ENCODE data around the gene TOE1. TPM values are rescaled to one million over a fixed set of nuclear protein-coding genes. Genes with fewer than 3 reads are reported as not detected.

TOE1 gene
- total and polyA plus RNA-seq, 2 donors (not counting 1 experiment from before 2014, with no cell fraction given): 9.0 to 12.1 TPM

DNA sequence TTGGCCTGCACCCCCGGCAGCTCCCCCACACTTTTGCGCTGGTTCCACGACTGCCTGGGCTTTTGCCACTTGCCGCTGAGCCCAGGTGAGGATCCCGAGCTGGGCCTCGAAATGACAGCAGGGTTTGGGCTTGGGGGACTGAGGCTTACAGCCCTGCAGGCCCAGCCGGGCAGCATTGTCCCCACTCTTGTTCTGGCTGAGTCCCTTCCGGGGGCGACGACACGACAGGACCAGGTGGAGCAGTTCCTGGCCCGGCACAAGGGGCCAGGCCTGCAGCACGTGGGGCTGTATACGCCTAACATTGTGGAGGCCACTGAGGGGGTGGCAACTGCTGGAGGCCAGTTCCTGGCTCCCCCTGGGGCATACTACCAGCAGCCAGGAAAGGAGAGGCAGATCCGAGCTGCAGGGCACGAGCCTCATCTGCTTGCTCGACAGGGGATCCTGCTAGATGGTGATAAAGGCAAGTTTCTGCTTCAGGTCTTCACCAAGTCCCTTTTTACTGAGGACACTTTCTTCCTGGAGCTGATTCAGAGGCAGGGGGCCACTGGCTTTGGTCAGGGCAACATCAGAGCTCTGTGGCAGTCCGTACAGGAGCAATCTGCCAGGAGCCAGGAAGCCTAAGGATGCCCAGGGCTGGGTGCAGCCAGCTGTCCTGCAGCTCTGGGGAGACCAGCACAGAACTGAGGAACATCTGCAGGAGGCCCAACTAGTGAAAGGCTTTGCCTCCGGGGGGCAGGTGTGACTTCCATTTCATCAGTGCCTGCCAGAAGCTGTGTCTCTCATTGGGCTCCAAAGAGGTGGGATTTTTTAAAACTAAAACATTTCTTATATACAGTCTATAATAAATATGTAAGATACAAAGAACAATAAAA is 12.1 kb upstream of the TOE1 start:
- no peaks in the 10 kb centered on the region for H3K9me3 ChIP-seq (ENCODE audit: control insufficient read depth, insufficient read depth, low read depth, low read length)
- H4K20me1 ChIP-seq (ENCODE audit: control insufficient read depth, extremely low read depth, insufficient read depth, low read length): no peaks in the 10 kb centered on the region
- no peak for DNase-seq (ENCODE audit: low read depth in 2 of 2)
- H3K9ac ChIP-seq (ENCODE audit: insufficient read depth, low read length): no peak overlapping the region
- H3K4me2 ChIP-seq (ENCODE audit: extremely low read depth, insufficient read depth, low read length): no peak overlapping the region
- H3K4me3 ChIP-seq (replicated peaks in 1 of 4; ENCODE audit: control extremely low read depth in 1 of 4, insufficient read depth in 1 of 4, low read depth in 3 of 4, low read length in 4 of 4): no peak overlapping the region
- H3K79me2 ChIP-seq (ENCODE audit: control insufficient read depth, insufficient read depth, low read length): no peaks in the 10 kb centered on the region
- no peak for TF ChIP-seq EZH2 (IDR thresholded peaks at IDR 0.05; ENCODE audit: low read length, missing control alignments)
- TF ChIP-seq, protein P1, sequence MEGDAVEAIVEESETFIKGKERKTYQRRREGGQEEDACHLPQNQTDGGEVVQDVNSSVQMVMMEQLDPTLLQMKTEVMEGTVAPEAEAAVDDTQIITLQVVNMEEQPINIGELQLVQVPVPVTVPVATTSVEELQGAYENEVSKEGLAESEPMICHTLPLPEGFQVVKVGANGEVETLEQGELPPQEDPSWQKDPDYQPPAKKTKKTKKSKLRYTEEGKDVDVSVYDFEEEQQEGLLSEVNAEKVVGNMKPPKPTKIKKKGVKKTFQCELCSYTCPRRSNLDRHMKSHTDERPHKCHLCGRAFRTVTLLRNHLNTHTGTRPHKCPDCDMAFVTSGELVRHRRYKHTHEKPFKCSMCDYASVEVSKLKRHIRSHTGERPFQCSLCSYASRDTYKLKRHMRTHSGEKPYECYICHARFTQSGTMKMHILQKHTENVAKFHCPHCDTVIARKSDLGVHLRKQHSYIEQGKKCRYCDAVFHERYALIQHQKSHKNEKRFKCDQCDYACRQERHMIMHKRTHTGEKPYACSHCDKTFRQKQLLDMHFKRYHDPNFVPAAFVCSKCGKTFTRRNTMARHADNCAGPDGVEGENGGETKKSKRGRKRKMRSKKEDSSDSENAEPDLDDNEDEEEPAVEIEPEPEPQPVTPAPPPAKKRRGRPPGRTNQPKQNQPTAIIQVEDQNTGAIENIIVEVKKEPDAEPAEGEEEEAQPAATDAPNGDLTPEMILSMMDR (conservative IDR thresholded peaks at IDR 0.05 in 1 of 2, IDR thresholded peaks at IDR 0.05 in 1 of 2; ENCODE audit: low read depth in 1 of 2, low read length in 2 of 2): no peak
- peaks cover 8% of the 10 kb centered on the region for H3K4me1 ChIP-seq (ENCODE audit: control insufficient read depth, extremely low read depth, insufficient read depth, low read length)
- H3K36me3 ChIP-seq (ENCODE audit: control insufficient read depth, insufficient read depth, low read length): peaks cover 2% of the 10 kb centered on the region
- H2AFZ ChIP-seq (ENCODE audit: low read length): no peak overlapping the region
- H3K27me3 ChIP-seq (ENCODE audit: control insufficient read depth, insufficient read depth, low read length): no peaks in the 10 kb centered on the region
- no peak overlapping the region for H3K27ac ChIP-seq (ENCODE audit: insufficient read depth, low read length)

DNA sequence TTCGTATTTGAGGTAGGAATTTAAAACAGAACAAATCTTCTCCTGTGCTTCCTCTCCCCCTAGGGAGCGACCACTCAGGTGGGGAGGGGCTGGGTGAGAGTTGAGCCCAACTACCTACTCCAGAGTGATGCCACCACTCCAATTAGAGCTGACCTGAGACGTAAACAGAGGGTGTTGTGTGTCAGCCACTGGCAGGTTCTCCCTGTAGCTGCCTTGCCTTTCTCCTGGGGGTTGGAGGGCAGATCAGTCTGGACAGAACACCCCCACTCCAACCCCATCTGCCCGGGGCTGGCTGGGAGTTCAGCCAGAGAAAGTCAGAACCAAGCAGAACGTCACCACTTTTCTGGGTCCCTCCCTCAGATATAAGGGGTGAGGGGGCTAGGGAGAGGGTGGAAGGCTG is 11.3 kb upstream of the TOE1 start:
- no peak overlapping the region for H3K4me3 ChIP-seq (replicated peaks in 1 of 4; ENCODE audit: control extremely low read depth in 1 of 4, insufficient read depth in 1 of 4, low read depth in 3 of 4, low read length in 4 of 4)
- no peaks in the 10 kb centered on the region for H4K20me1 ChIP-seq (ENCODE audit: control insufficient read depth, extremely low read depth, insufficient read depth, low read length)
- H3K27me3 ChIP-seq (ENCODE audit: control insufficient read depth, insufficient read depth, low read length): no peaks in the 10 kb centered on the region
- no peak overlapping the region for H3K27ac ChIP-seq (ENCODE audit: insufficient read depth, low read length)
- no peak for TF ChIP-seq EZH2 (IDR thresholded peaks at IDR 0.05; ENCODE audit: low read length, missing control alignments)
- TF ChIP-seq, protein P1 (conservative IDR thresholded peaks at IDR 0.05 in 1 of 2, IDR thresholded peaks at IDR 0.05 in 1 of 2; ENCODE audit: low read depth in 1 of 2, low read length in 2 of 2): no peak
- DNase-seq (ENCODE audit: low read depth in 2 of 2): no peak
- H3K36me3 ChIP-seq (ENCODE audit: control insufficient read depth, insufficient read depth, low read length): peaks cover 5% of the 10 kb centered on the region
- peaks cover 8% of the 10 kb centered on the region for H3K4me1 ChIP-seq (ENCODE audit: control insufficient read depth, extremely low read depth, insufficient read depth, low read length)
- H3K79me2 ChIP-seq (ENCODE audit: control insufficient read depth, insufficient read depth, low read length): no peaks in the 10 kb centered on the region
- H2AFZ ChIP-seq (ENCODE audit: low read length): no peak overlapping the region
- H3K4me2 ChIP-seq (ENCODE audit: extremely low read depth, insufficient read depth, low read length): no peak overlapping the region
- no peak overlapping the region for H3K9ac ChIP-seq (ENCODE audit: insufficient read depth, low read length)
- no peaks in the 10 kb centered on the region for H3K9me3 ChIP-seq (ENCODE audit: control insufficient read depth, insufficient read depth, low read depth, low read length)

DNA sequence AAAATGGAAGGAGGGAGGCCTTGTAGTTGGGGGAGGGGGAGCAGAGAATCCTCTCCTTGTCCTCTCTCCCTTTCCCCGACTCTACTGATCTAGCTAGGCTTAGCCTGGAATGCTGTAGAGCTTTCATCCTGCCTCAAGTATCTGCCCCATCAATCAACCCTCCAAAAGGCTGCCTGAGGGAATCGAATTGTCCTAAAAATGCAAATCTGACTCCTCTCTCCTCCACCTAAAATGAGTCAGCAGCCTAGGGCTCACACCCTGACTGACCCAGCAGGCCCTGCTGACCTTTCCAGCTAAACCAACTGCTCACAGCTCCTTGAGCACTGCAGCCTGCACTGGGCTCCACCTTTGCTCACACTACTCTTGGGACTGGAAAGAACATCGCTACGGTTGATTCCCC is 10.5 kb upstream of the TOE1 start:
- Histone ChIP-seq H3K9ac (ENCODE audit: insufficient read depth, low read length) (no peak overlapping the region), H3K4me3 (replicated peaks in 1 of 4; ENCODE audit: control extremely low read depth in 1 of 4, insufficient read depth in 1 of 4, low read depth in 3 of 4, low read length in 4 of 4) (no peak overlapping the region), H3K4me2 (ENCODE audit: extremely low read depth, insufficient read depth, low read length) (no peak overlapping the region), H4K20me1 (ENCODE audit: control insufficient read depth, extremely low read depth, insufficient read depth, low read length) (no peaks in the 10 kb centered on the region), H3K4me1 (ENCODE audit: control insufficient read depth, extremely low read depth, insufficient read depth, low read length) (peaks cover 8% of the 10 kb centered on the region), H2AFZ (ENCODE audit: low read length) (no peak overlapping the region), H3K27ac (ENCODE audit: insufficient read depth, low read length) (no peak overlapping the region), H3K9me3 (ENCODE audit: control insufficient read depth, insufficient read depth, low read depth, low read length) (no peaks in the 10 kb centered on the region), H3K36me3 (ENCODE audit: control insufficient read depth, insufficient read depth, low read length) (peaks cover 5% of the 10 kb centered on the region), H3K79me2 (ENCODE audit: control insufficient read depth, insufficient read depth, low read length) (no peaks in the 10 kb centered on the region), H3K27me3 (ENCODE audit: control insufficient read depth, insufficient read depth, low read length) (no peaks in the 10 kb centered on the region)
- DNase-seq (ENCODE audit: low read depth in 2 of 2): no peak
- TF ChIP-seq, protein P1 (conservative IDR thresholded peaks at IDR 0.05 in 1 of 2, IDR thresholded peaks at IDR 0.05 in 1 of 2; ENCODE audit: low read depth in 1 of 2, low read length in 2 of 2): no peak
- no peak for TF ChIP-seq EZH2 (IDR thresholded peaks at IDR 0.05; ENCODE audit: low read length, missing control alignments)
